Astrocyte of the cerebellum (primary cell): ENCODE results near the gene FSTL4.

Experiments used
- DNase-seq: peaks from one replicate; pipeline ENCODE4 v3.0.0-alpha.2; 2011; ENCODE audit warnings: low read depth
- H3K4me3 ChIP-seq: 2 replicates; pipeline ENCODE4 v1.5.1; 2011; ENCODE audit warnings: mild to moderate bottlenecking, low read depth, low read length, moderate library complexity
- CTCF ChIP-seq: IDR thresholded peaks from 2 replicates; pipeline ENCODE4 v1.5.1; 2012; ENCODE audit warnings: low read length, low read depth, moderate library complexity, mild to moderate bottlenecking; ENCODE audit errors: missing control alignments
- in situ Hi-C: cut with HindIII; loops from 2 replicates; pipeline ENCODE4 v1.10.0; 2017; ENCODE audit warnings: low sequenced_read_pairs

The FSTL4 gene

DNA sequence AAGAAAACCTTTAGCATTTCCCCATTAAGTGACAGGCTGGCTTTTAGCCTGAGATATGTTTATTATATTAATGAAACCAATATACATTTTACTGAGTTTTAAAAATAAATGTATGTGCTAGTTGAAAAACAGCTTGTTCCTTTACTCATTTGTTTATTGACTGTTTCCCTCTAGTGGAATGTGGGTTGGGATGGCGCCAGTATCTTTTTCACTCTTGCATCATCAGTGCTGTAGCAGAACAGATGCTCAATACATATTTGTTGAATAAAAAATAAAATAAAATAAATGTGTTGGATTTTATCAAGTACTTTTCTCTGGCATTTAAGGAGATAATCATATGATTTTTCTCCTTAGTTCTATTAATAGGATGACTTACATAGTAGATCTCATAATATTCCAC lies 43.0 kb downstream of the FSTL4 start:
- no peak for DNase-seq
- no peak overlapping the region for H3K4me3 ChIP-seq
- TF ChIP-seq CTCF = no peak
- in situ Hi-C loops = no loop called here

GRCh38 chr5:133565993-133566392 lies 46.3 kb downstream of the FSTL4 start:
- H3K4me3 ChIP-seq = no peak overlapping the region
- no peak for TF ChIP-seq CTCF
- peak; percentile 9 for DNase-seq
- in situ Hi-C loops = no loop called here

DNA sequence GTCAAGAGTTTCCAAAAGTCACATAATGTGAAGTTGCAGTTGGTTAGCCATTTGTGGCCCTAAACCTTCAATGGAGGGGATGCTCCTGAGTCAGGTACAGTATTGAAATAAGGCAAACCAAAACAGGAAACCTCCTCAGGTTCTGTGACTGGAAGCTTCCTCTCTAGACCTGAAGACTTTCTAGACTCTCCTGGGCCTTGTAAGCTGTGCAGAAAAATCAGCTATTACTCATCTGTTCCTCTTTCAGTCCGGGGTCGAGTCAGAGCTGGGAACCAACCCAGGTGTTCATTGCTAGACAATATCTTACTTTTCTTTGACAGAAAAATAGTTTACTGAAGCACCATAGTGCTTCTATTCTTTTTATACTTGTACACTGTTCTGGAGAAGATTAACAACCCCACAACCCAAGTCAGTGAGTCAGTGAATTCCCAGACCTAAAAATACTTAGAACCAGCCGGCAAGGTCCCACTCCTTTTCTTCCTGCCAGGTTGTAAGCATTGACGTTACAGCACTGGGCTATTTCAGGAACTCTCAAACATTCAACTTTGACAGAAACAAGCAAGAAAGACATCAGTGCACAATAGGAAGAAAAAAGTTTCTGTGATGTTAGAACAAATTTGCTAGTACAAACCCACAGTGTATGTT lies 47.3 kb downstream of the FSTL4 start:
- no peak for DNase-seq
- no peak for TF ChIP-seq CTCF
- in situ Hi-C loops = no loop called here
- no peak overlapping the region for H3K4me3 ChIP-seq

DNA sequence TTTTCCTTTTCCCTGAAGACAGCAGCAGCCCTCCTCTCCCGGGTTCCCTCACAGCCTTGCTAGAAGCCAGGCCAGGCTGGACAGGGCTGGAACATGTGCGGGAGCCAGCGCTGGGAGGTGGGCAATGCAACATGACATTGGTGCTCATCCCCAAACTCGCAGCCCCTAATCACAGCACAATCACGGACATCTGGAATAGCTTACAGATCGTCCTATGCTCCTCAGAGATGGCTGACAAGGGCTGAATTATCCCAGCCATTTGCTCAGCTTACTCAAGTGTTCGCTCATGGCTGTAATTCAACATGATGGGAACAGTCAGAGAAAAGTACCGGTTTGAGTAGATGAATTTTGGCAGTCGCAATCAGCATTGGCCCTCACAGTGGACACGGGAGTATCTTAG lies 49.8 kb downstream of the FSTL4 start:
- TF ChIP-seq CTCF = no peak
- no peak overlapping the region for H3K4me3 ChIP-seq
- DNase-seq = no peak
- in situ Hi-C loops = no loop called here

- no peak for TF ChIP-seq CTCF
- no peak overlapping the region for H3K4me3 ChIP-seq
- no peak for DNase-seq
- in situ Hi-C loops = loop anchor here (10.0 kb wide), 1 partner anchor 385 kb away; no protein-coding TSS in a partner anchor
These were observed 52.4 kb downstream of the FSTL4 start for GRCh38 chr5:133559960-133560359.

GRCh38 chr5:133556551-133556950 lies 55.8 kb downstream of the FSTL4 start:
- TF ChIP-seq CTCF = no peak
- in situ Hi-C loops = loop anchor here (10.0 kb wide), 1 partner anchor 388 kb away; no protein-coding TSS in a partner anchor
- no peak overlapping the region for H3K4me3 ChIP-seq
- DNase-seq = no peak
